ENCODE results near the gene OR7A5.
A peak's percentile ranks its signal among the peaks of the same experiment; 100 is the strongest.
"Not testable (repeated sequence)": the region's sequence is repeated elsewhere in the genome, so short reads cannot be mapped to it uniquely, and the experiment has no call there.

The OR7A5 gene

GRCh38 chr19:14835011-14835410, at the start of gene OR7A5, which contains the start of gene OR7C1:
OR7A5 (minus strand) TSS chr19:14835185; CDS start chr19:14828241, 6,944 bp downstream.
OR7C1 (minus strand) TSS chr19:14835185; CDS start chr19:14800136, 35,049 bp downstream.
- no peak for DNase-seq

DNA sequence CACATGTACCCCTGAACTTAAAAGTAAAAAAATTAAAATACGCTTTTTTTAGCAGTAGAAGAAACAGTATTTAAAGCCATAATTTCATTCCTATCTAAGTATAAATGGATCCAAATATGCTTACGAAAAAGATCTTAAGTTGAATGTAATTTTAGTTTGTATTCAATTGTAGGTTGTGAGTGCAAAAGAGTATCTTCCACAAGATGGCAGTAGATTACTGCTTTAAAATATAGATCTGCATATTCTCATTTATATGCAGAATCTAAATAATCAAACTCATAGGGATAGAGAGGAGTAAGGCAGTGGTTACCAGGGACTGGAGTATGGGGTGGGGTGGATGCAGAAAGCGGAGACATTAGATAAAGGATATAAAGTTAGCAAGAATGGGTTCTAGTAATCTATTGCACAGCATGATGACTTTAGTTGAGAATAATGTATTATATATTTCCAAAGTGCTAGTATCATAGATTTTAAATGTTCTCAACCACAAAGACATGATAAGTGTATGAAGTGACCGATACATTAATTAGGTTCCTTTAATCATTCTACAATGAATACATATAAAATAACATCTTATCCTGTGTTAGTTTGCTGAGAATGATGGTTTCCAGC, 36.7 kb upstream of the OR7A5 start:
- DNase-seq: peak; percentile 2

- no peak for DNase-seq
Measured at GRCh38 chr19:14868497-14868896, 33.5 kb upstream of the OR7A5 start.

DNA sequence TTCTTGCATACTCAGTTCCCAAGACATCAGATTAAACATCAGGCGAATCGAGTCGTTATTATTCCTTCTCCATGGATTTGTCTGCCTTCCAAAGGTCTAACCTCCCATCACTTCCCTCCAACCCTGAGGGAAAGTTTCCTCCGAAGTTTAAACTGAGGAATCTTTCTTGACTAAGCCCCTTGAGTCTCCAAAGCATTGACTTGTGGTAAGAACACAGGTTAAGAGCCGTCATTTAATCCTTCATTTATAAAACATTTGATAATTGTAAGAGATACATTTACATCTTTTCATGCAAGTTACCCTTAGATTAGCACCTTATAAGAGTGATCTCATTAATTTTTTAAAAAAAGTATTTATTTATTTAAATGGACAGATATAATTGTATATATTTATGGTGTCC, 13.8 kb upstream of the OR7A5 start, which contains the start of gene OR7A10:
Gene OR7A10, minus strand, starts transcription at position 101 of the 400 bp plus-strand sequence. CDS start 7,045 bp downstream, outside the sequence.
- DNase-seq: no peak

GRCh38 chr19:14843578-14843977, 8.6 kb upstream of the OR7A5 start:
- DNase-seq: no peak

- no peak for DNase-seq
Measured at GRCh38 chr19:14843169-14843568, 8.2 kb upstream of the OR7A5 start.

- no peak for DNase-seq
Measured at GRCh38 chr19:14840206-14840605, 5.2 kb upstream of the OR7A5 start.

- DNase-seq: no peak
Measured at GRCh38 chr19:14837391-14837790, 2.4 kb upstream of the OR7A5 start.

GRCh38 chr19:14830702-14831101, 4.3 kb downstream of the OR7A5 start:
- DNase-seq: no peak

- no peak for DNase-seq
Measured at GRCh38 chr19:14826006-14826405, 9.0 kb downstream of the OR7A5 start.

GRCh38 chr19:14821937-14822336, 13.0 kb downstream of the OR7A5 start:
- DNase-seq: peak; percentile 14

DNA sequence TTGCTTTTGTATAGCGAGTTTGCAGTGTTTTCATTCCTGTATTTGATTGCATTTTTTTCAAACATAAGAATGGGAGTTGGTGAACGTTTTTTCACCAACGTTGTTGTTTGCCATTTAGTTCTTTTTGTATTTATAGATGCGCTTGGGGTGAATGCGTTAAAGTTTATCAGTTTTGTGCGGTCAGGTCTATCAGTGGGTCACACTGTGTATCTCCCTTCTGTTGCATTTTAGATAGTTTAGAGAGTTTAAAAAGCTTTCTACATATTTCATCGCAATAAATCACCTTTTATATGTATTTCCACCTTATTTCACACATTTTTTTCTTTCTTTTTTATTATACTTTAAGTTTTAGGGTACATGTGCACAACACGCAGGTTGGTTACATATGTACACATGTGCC, 16.4 kb downstream of the OR7A5 start:
- no peak for DNase-seq

- no peak for DNase-seq
Measured at GRCh38 chr19:14817052-14817451, 17.9 kb downstream of the OR7A5 start.

DNA sequence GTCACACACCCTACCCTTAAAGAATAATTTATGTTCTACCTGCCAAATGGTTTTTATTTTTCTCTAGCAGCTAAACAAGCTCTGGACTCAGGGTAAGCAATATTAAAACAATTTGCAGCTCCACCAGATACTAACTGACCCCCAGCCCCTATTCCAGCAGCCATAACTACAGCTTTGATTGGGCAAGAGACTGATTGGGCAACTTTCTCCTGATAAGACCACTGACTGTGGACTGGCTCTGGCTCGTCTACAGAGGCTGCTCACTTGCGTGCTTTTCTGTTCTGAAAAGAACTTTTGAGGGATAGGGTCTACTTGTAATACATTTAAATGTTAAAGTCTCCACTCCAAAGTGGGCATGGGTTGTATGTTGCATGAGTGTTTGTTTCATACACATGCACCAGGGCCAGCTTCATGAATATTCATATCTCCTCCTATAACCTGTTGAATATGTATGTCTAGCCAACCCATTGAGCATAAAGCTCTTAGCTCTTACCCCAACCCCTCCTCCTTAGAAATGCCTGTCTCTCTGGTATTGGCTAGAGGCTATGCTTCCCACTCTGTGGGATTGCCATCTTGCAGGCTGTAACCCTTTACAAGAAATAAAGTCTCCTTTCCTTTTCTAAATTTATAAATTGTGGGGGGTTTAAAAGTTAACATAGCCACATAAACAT, 19.9 kb downstream of the OR7A5 start:
- no peak for DNase-seq

DNA sequence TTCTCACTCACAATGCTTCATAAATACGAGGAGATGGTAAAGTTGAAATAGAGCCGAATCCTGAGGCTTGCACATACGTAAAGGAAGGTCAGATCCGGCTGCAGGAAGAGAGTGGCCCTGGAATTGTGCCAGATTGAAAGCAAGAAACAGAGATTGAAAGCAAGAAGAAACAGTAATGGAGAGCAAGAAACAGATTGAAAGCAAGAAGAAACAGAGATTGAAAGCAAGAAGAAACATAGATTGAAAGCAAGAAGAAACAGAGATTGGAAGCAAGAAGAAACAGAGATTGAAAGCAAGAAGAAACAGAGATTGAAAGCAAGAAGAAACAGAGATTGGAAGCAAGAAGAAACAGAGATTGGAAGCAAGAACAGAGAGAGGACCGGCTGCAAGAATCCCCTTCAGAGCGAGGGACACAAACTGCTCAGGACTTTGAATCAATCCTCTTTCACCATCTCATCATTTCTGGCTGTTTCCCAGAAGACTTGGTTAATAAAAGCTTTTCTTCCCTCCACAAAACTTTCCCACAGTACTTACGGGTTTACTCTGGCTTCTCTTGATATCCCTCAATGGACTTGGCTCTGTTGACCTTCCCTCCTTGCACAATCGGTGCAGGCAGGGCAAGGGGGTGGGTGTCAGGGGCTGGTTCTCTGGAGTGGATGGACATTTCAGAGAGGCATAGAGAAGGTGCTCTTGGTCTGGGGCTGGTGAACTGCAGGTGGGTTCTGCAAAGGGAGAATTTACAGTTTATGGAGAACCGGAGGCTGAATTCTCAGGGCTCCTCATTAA, 25.5 kb downstream of the OR7A5 start:
- DNase-seq: no peak

- no peak for DNase-seq
Measured at GRCh38 chr19:14804765-14805164, 30.2 kb downstream of the OR7A5 start.

DNA sequence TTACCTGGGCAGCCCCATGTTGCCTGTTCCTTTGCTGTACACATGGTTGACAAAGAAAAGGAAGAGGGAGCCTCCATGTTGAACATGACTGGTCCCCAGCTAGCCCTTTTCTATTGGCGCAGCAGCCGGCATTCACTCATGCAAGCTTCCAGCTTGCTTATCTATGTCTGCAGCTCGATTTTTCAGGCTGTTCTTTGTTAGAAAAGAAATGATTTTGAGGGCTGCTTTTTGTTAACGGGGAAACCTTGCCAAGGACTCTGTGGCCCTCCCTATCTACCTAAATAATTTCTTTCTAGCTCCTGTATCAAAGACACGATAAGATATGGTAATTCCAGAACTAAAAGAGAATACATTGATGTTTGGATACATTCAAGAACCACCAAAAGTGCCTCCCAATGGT, 36.2 kb downstream of the OR7A5 start:
- no peak for DNase-seq

DNA sequence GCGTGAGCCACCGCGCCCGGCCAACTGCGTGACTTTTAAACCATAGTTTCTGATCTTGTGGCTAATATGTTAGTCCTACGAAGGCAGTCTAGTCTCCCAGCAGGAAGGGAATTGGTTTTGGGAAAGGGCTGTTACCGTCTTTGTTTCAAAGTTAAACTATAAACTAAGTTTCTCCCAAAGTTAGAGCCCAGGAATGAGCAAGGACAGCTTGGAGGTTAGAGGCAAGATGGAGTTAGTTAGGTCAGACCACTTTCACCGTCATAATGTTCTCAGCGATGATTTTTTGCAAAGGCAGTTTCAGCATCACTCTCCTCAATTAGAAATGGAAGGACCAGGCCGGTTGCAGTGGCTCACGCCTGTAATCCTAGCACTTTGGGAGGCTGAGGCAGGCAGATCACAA, 39.0 kb downstream of the OR7A5 start:
- no peak for DNase-seq

DNA sequence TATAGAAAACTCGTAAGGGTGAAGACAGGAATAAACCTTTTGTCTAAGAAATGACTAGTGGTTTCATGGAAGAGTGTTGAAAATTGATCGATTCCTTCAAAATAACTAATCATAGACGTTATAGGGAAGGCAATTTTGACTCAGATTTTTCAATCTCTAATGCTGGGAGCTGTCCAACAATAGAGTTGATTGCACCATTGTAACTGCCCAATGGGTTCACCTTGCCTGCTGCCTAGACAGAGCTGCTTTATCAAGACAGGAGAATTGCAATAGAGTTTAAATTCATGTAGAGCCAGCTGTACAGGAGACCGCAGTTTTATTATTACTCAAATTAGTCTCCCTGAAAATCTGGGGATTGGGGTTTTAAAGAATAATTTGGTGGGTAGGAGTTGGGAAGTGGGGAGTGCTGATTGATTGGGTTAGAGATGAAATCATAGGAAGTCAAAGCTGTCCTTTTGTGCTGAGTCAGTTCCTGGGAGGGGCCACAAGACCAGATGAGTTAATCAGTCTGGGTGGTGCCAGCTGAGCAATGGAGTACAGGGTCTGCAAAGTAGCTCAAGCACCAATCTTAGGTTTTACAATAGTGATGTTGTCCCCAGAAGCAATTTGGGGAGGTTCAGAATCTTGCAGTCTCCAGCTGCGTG, 39.8 kb downstream of the OR7A5 start:
- no peak for DNase-seq

- DNase-seq: not testable (repeated sequence)
Measured at GRCh38 chr19:14792250-14792649, 42.7 kb downstream of the OR7A5 start.

- no peak for DNase-seq
Measured at GRCh38 chr19:14786421-14786851, 48.5 kb downstream of the OR7A5 start.

- DNase-seq: peak; percentile 42
Measured at GRCh38 chr19:14785102-14785793, 49.7 kb downstream of the OR7A5 start.

- DNase-seq: peak; percentile 28
Measured at GRCh38 chr19:14784730-14785101, 50.3 kb downstream of the OR7A5 start.

Measured in fibroblast of skin of right quadriceps (primary cell).